NCI-H146 treated with DMSO at 0.1 percent for 48 hours (cell line): Measurements from ENCODE around the gene CREB3.

ENCODE experiments used
- DNase-seq: peaks from one replicate; lab custom pipeline; 2025; ENCODE audit not compliant: unreplicated experiment; lab: John Stamatoyannopoulos, UW

The CREB3 gene

DNA sequence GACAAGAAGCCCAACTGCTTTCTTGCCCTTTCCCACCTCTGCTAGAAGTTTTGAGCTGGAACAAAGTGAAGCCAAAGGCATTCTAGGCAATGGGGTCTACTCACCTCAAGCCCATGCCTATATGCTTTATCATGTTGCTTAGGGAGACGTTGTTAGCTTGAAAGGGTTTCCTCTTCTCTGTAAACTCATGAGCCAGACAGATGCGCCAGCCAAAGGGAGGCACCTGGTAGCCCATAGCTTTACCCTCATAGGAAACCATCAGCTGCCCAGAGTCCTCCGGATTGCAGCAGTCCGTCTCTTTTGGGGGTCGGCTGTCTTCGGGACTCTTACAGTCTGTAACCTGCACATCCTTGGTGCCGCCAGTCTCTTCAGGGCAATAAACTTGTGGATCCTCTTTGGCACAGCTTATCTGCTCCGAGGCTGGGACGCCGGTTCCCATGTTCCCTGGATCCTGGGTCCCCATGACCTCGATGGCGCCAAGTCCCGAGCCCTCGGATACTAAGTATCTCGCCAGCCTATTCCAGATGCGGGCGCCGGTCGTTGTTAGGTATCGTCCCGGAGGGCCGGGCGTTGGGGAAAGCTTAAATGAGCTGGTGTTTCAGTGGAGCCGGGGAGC, 15.9 kb downstream of the CREB3 start:
- no peak for DNase-seq

DNA sequence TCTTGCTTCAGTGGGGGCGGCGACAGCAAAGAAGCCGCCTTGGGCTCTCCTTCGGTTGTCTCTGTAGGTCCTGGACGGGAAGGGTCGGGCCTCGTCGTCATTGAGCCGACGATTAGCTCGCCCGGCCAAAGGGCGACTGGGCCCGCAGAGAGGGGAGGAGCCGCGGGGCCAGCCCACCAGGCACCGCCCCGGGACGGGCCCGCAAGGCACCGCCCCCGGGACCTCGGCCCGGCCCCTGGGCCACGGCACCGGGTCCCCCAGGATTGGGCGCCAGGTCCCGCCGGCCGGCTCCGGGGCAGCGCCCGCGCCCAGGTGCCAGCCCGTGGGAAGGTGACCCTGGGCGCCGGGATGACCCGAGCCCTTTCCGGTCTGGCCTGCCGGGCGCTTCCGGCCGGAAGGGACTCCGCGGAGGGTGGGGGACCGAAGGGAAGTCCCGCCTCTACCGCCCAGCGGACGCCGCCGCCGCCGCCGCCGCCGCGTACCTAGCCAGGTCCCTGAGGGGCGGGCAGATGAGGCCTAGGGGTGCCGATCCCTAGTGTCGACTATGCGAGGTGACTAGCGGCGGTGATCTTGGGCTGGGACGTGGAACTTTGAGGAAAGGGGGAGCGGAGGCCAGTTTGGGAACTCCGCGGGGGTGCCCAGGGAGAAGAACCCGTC, 16.5 kb downstream of the CREB3 start, which contains the start of the genes GBA2 and RGP1:
GBA2 (minus strand) TSS at position 371 of the 657 bp plus-strand sequence. CDS start 524 bp downstream, outside the sequence.
RGP1 (plus strand) TSS at position 430 of the 657 bp plus-strand sequence. CDS start 469 bp downstream, outside the sequence.
- peak; percentile 55 for DNase-seq

DNA sequence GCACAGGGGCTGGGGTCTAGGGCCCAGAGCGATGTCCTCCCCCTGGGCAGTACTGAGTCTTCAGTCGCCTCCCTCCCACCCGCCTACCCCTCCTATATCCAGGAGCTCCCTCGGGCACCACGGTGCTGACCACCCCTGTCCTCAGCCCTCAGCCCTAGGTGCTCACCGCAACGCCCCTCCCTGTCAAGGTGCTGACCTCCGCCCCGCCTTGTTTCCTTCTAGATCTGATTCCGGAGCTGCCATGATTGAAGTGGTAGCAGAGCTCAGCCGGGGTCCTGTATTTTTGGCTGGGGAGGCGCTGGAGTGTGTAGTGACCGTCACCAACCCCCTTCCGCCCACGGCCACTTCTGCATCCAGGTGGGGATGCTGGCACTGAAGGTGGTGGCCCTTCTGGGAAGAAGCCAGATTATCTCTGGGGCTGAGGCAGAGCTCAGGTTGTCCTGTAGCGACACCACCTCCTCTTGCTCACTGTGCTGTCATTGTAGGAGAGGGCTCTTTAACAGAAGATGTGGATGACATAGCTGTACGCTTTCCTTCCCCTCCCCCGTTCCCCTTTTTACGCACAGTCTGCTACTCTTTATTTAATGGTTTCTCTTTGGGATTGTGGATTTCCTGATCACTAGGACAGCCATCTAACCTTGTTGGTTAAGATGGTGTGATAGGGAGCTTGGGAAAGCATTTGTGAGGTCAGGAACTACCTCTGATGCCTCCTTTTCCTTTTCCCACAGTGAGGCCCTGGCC, 17.2 kb downstream of the CREB3 start:
- no peak for DNase-seq

DNA sequence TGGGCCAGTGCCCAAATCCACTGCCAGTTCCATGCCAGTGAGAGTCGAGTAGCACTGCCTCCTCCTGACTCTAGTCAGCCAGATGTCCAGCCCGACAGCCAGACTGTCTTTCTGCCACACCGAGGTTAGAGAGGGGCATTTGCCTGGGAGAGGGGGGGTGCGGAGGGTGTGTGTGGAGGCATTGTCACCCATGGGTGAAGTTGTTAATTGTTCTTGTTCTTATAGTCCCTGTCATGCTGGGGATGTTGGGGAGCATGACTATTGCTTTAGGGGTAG, 17.7 kb downstream of the CREB3 start:
- DNase-seq: no peak

DNA sequence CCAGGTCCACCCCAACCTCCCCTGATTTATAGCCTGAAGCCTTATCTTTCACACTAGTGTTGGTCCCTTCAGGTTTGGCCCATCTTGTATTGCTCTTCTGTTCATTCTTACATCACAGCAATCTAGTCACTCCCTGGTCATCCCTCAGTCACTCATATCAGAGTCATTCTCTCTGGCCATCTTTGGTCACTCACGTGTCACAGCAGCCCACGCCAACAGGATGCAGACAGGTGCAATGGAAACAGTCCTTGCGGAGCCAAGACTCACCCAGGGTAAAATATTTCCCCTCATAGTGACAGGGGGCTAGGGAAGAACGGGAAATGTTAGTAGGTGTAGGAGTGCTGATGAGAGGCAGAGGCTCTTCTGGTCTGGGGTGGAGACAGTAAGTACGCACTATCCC, 21.0 kb downstream of the CREB3 start:
- no peak for DNase-seq

DNA sequence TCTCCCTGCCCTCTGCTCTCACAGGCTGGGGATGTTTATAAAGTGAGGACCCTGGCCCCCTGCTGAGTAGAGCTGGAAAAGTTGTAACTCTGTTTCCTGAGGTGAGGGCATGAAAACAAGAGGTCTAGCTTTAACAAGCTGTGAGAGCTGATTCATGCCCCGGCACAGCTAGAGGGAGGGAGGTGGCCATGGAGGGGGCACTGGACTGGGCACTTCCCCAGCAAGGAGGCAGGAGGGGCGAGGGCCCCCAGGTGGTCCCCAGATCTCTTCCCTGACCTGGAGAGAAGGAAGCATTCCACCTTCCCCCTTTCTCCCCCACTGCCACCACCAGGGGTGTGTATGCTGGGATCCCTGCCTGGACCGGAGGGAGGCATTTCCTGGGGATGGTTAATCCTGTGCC, 21.8 kb downstream of the CREB3 start, which contains the start of gene MSMP:
MSMP (minus strand) TSS at position 13 of the 400 bp plus-strand sequence. CDS start 147 bp downstream, outside the sequence.
- no peak for DNase-seq

DNA sequence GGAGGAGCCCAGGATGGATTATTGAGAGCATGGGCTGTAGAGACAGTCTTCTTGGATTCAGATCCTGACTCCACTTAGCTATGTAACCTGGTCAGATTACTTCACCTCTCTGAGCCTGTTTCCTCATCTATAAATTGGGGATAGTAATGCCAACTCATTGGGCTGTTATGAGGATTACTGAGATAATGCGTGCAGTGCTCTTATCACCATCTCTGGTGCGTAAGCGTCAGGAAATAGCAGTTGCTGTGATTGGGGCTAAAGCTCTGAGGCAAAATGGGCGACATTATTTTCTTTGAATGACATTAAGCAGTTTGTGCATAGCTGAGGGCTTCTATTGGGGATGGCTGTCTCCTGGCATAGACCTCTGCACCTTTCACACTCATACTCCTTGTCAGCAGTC, 22.6 kb downstream of the CREB3 start:
- no peak for DNase-seq

DNA sequence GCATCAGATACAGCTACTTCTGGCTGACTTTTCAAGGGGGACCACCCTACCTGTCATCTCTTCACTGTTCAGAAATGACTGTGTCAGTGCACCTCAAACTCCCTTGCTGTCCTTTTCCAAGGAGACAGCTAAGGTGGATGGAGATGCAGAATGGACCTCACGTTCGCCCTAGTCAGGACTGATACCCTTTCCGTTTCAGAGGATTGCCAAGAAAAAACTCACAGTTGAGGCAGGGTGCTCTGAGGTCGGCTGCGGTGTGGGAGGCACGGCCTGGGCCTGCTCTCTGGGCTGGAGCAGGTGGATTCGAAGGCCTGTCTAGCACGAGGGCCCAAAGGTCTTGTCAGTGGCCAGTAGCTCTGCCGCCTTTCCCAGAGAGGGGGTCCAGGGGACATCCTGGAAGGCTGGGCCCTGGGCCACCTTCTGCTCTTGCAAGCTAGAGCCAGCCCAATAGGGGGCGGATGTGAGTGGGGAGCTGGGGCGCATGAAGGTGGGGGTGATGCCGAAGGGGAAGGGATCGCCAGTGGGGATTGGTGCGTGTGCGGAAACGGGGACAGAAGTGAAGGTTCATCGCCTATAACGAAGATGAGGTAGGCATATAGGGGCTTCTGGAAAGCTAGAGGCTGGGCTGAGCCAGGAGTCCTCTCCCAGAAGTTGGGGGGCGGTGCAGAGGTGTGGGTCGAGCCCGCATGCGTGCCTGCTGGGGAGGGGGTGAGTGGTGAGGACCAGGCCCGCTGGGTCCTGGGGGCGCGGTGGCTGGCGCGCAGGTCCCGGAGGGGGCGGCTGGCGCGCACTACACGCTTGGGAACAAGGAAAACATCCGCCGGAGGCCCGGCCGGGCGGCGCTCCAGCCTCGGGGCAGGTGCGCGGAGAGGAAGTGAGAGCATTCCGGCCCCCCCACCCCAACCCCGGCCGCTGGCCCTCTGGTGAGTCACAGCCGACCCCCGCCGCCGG, 24.1 kb downstream of the CREB3 start:
- DNase-seq: peak; percentile 67

DNA sequence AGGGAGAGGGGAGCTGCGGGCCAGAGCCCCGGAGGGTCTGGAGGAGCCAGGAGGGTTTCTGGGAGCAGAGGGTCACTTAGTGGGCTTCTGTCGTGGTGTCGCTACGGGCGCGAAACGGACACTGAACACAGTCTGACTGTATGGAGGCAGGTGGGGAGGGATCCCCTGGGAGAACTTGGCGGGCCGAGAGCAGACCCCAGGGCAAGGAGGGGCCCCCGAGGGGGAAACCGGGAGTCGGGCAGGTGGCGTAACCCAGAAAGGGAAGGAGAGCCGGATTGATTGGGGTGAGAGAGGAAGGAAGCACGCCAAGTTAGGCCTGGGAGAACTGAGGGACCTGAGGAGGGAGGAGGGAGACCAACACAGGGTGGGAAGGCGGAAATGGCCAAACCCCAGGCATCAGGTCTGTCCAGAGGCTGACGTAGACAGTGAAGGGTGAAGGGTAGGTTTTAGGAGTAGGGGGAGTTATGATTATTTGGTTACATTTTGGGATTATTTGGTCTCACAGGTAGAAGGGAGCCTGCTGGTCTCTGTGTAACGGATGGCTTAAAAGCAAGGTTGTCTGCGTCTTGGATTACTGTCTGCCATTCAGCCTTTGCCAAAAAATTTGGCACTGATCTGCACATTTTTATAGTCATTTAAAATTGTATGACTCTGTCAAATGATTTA, 24.9 kb downstream of the CREB3 start:
- DNase-seq: peak; percentile 60

DNA sequence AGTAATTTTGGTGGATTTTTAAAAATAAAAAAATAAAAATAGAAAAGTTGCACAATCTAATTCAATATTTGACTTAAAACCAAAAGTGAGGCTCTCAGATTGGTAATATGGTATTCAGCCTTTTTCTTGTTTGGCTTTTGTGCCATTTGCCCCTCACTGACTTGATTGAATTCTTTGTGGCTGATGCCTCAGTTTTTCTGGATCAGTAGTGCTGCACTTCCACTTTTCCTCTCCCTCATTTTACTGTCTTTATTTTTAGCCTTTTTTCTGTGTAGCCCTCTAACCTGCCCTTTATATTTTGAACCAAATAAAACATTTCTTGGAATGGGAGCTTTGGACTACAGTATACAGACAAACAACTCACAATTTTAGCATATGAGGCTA, 25.4 kb downstream of the CREB3 start:
- no peak for DNase-seq

DNA sequence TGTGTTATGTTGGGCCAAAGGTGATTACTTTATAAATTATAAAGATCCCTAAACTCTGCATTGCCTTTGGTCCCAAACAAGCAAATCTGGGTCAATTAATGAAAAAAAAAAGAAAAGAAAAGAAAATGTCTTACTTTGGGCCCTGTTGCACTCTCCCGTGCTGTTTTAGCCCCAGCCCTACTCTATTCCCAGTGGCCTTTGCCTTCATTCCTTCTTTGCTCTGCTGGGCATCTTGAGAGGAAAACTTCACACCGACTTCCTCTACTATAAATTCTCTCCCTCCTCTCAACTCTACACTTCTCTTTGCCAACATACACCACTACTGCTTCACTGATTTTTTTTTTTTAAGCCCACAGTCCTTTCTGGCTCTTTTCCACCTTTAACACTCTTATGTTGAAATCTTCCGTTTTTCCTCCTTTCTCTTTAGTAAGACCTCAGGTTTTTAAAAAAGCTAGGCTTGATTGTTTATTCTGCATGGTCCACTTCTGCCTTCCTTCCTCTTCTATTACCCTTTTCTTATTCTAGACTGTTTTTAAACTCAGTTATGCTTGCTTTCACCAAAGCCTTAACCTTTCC, 26.1 kb downstream of the CREB3 start:
- no peak for DNase-seq

DNA sequence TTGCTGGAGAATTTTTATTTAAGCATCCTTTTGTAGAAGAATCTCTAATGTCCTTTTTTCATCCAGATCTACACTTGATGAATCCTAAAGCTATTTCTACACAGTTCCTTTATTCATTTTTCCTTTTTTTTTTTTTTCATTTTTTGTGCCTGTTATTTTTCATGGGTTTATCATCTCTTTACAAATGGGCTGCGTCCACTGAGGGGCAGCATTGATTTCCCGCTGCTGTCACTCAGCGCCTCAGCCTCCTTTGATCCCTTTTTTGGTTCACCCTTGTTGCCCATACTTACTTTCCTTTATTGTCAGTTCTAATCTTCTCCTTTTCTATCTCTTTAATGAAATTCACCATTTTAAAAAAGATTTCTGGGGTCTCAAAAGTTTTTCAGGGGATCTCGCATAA, 27.3 kb downstream of the CREB3 start:
- DNase-seq: no peak

DNA sequence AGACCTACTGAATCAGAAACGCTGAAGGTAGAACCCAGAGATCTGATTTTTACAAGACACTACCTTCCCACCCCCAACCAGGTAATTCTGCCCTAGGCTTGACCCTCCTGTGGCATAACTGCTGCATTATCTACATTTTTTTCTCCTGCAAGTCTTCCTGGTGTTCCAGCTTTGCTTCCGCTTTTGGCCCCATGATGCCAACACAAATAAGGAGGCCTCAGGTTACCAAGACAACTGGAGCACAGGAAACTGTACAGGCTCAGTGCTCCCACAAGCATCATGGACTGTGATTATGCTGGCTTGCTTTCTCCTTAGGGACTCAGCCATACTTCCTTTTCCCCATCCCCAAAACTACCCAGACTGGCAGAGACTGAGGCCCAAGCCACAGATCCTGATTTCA, 28.2 kb downstream of the CREB3 start:
- DNase-seq: peak; percentile 32

DNA sequence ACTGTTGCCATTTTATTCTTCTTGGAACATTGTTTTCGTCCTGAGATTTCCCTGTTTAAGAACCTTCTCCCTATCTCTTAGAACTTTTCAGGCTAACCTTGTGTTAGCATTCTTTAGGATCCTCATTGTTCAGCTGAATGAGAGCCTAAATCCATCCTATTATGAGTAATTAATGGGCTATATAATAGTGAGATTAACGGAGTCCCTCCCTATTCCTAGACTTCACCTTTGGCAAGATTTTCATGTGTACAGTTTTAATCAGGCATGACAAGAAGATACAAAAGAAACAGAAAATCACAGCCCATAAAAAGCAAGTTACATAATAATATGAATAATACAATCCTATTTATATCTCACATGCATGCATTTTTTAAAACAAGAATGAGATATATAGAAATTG, 30.7 kb downstream of the CREB3 start:
- DNase-seq: no peak

DNA sequence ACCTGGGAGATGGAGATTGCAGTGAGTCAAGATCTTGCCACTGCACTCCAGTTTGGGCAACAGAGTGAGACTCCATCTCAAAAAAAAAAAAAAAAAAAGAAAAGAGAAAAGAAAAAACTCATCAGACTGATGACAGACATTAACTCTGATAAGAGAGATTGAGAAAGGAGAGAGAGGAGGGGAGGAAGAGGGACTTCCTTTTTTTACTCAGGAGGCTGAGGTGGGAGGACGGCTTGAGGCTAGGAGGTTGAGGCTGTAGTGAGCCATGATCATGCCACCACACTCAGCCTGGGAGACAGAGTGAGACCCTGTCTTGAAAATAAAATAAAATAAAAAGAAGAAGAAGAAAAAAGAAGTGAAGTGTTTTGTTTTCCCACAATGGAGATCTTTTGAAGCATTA, 31.3 kb downstream of the CREB3 start:
- no peak for DNase-seq

DNA sequence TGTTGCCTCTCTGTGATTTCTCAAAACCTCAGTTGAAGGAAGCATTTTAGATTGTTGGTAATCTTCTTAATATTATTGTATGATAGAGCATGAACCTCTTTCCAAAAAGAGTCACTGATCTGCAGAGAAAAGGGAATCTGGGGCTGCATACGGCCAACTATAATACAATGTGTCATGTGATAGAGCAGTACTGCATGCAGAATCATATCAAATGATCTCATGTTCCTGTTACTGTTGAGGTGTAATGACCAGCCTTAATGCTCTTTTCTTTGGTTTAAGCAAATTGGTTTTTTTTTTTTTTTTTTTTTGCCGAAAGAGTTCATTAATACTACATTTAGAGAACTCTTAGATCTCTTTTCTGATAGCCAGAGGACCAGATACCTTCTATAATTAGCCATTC, 34.5 kb downstream of the CREB3 start:
- no peak for DNase-seq

DNA sequence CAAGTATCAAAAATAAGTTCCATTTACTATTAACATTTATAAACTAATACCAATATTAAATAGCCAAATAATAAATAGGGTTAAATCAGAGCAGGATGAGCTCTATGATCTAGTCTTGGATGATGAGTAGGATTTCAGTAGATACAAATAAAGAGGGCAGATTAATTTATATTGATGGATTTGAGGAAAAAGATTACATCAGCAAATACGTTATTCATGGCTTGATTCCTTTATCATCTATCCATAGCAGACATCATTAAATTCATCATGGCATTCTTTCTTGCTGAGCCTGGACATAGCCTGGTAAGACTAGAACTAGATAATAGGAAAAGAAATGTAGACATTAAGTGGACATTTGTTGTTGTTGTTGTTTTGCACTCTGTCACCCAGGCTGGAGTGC, 35.0 kb downstream of the CREB3 start:
- no peak for DNase-seq

DNA sequence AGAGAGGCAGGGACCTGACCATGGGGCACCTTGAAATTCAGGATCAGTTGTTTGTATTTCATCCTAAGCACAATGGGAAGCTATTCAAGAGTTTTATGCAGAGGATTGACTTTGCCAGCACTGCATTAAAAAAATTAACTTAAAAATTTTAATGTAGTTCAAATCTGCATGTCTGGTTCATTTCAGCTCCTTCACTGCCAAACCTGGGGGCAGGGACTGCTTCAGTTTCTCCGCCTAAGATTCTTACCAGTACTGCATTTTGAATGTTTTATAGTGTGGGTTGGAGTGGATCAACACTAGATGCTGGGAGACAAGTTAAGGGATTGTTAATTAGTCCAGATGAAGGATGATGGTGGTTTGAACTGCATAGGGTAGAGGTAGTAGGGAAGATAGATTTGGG, 37.3 kb downstream of the CREB3 start:
- DNase-seq: no peak

DNA sequence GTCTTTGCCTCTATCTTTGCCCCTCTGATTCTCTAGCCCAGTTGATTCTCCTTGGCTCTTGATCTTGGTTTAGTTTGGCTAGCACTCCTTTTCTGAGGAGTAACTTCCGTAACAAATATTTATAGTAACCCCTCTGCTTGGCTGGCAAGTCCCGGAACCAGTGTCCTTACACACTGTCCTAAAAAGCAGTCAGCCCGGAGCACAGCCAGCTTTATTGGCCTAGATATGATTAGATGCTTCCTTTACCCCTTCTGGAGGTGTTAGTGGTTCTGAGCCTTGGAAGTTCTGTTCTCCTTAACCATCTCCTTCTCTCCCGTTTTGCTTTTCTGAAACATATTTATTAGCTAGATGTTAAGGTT, 38.6 kb downstream of the CREB3 start:
- DNase-seq: no peak

DNA sequence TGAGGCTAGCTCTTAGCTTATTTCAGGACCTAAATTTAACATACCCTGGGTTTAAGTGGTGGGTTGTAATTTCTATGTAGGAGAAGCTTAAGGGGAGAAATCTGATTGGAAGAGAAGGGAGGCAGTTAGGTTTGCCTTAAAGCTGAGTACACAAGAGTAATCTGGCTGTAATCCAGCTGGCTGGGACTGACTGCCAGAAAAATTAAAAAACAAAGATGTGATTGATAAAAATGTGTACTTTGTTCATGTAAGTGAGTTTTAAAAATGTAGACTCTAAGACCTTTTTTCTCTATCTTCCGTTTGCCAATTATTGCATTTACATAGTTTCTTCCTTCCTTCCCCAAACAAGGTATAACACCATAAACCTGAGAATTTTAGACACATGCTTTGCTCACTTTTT, 39.1 kb downstream of the CREB3 start:
- DNase-seq: peak; percentile 59
